Spleen (tissue), 7 donors: ENCODE measurements around the gene DMAC2.

Source experiments
- CTCF ChIP-seq, 11 experiments: fragments of 200-600 bp in 7 of 11; fragments of 450-650 bp in 4 of 11; sonication (generic) in 4 of 11; IDR thresholded peaks in 8 of 11; conservative IDR thresholded peaks in 3 of 11; 1 replicate in 7 of 11; 2 replicates in 4 of 11; pipeline versions ENCODE4 v1.4.0 to v1.8.0; 2016 to 2021; ENCODE audit warnings: antibody characterized with exemption in 11 of 11, inconsistent platforms in 4 of 11, mild to moderate bottlenecking in 1 of 11
- POLR2AphosphoS5 ChIP-seq, 3 donors: sonication (generic); formaldehyde crosslinking; IDR thresholded peaks; one replicate each; pipeline ENCODE4 v1.5.1; 2017; ENCODE audit warnings: antibody characterized with exemption in 3 of 3
- donor health status: DM: no; HTN: no; CAD: no; lungs with moderate emphysema.
- donor health status: DM: no; HTN: no; CAD: no.
- donor health status: DM: no; HTN: no; CAD: no.

GRCh38 chr19:41424335-41425173 lies 15.2 kb downstream of the DMAC2 start:
- no peak for TF ChIP-seq CTCF (IDR thresholded peaks at IDR 0.05 in 8 of 11, conservative IDR thresholded peaks at IDR 0.05 in 3 of 11)
- no peak for TF ChIP-seq POLR2AphosphoS5 (IDR thresholded peaks at IDR 0.05)
